HG03520 (cell line): ENCODE results near the gene ETS1.

Source experiments
- ATAC-seq: cut with Tn5 transposase; IDR thresholded peaks from one replicate; pipeline ENCODE4 v1.9.1; 2021; ENCODE audit warnings: mild to moderate bottlenecking, moderate library complexity; ENCODE audit not compliant: unreplicated experiment

Gene ETS1

GRCh38 chr11:128619007-128619406, 31.6 kb upstream of the ETS1 start:
- no peak for ATAC-seq

GRCh38 chr11:128618603-128619002, 31.2 kb upstream of the ETS1 start:
- no peak for ATAC-seq

GRCh38 chr11:128616161-128616560, 28.8 kb upstream of the ETS1 start:
- no peak for ATAC-seq

GRCh38 chr11:128615612-128616011, 28.3 kb upstream of the ETS1 start:
- no peak for ATAC-seq

GRCh38 chr11:128615076-128615475, 27.7 kb upstream of the ETS1 start:
- ATAC-seq, result no peak

GRCh38 chr11:128614026-128614425, 26.7 kb upstream of the ETS1 start:
- ATAC-seq, result no peak

GRCh38 chr11:128613300-128613995, 26.1 kb upstream of the ETS1 start:
- ATAC-seq, result no peak

GRCh38 chr11:128610721-128611617, 23.6 kb upstream of the ETS1 start:
- ATAC-seq, result peak; percentile 91

GRCh38 chr11:128609785-128610184, 22.4 kb upstream of the ETS1 start:
- no peak for ATAC-seq

GRCh38 chr11:128608746-128609407, 21.5 kb upstream of the ETS1 start:
- ATAC-seq, result no peak

GRCh38 chr11:128607819-128608218, 20.5 kb upstream of the ETS1 start:
- no peak for ATAC-seq

GRCh38 chr11:128604723-128605122, 17.4 kb upstream of the ETS1 start:
- no peak for ATAC-seq

GRCh38 chr11:128603752-128604414, 16.5 kb upstream of the ETS1 start:
- no peak for ATAC-seq

GRCh38 chr11:128603003-128603696, 15.8 kb upstream of the ETS1 start:
- ATAC-seq, result no peak

GRCh38 chr11:128599729-128600128, 12.4 kb upstream of the ETS1 start:
- ATAC-seq, result no peak

- ATAC-seq, result no peak
Measured at GRCh38 chr11:128598506-128599150, 11.3 kb upstream of the ETS1 start.

GRCh38 chr11:128598096-128598495, 10.7 kb upstream of the ETS1 start:
- no peak for ATAC-seq

GRCh38 chr11:128597209-128597608, 9.9 kb upstream of the ETS1 start:
- ATAC-seq, result no peak

- ATAC-seq, result no peak
Measured at GRCh38 chr11:128596250-128596649, 8.9 kb upstream of the ETS1 start.

GRCh38 chr11:128595775-128596174, 8.4 kb upstream of the ETS1 start:
- ATAC-seq, result no peak
